Keratinocyte (primary cell): ENCODE measurements around the gene RBPJ. TPM values are rescaled to one million over a fixed set of nuclear protein-coding genes. Genes with fewer than 3 reads are reported as not detected.

Source experiments
- DNase-seq: peaks from one replicate; pipeline ENCODE4 v3.0.0-alpha.2; 2011; ENCODE audit warnings: low read depth, missing footprints, low spot score
- FAIRE-seq: peaks from 2 replicates; lab custom pipeline; 2011; peaks lifted over from hg19 to GRCh38; lab: Jason Lieb, UNC
- H2AFZ ChIP-seq: 2 replicates; pipeline ENCODE4 v1.6.0; 2012; ENCODE audit warnings: low read length, control low read depth, inconsistent platforms; ENCODE audit not compliant: control insufficient read depth
- H3K27ac ChIP-seq: 2 replicates; pipeline ENCODE4 v1.5.1; 2011; ENCODE audit warnings: low read length; ENCODE audit not compliant: control insufficient read depth, insufficient read depth
- H3K27me3 ChIP-seq: 3 replicates; pipeline ENCODE4 v1.6.0; 2011; ENCODE audit warnings: low read length; ENCODE audit not compliant: control insufficient read depth, insufficient read depth; ENCODE audit errors: extremely low read depth
- H3K36me3 ChIP-seq, 2 experiments: 2 replicates in 1 of 2; 3 replicates in 1 of 2; pipeline ENCODE4 v1.5.1; 2011; ENCODE audit warnings: low read length in 2 of 2, mild to moderate bottlenecking in 1 of 2; ENCODE audit not compliant: control insufficient read depth in 2 of 2, insufficient read depth in 2 of 2; ENCODE audit errors: extremely low read depth in 1 of 2
- H3K4me1 ChIP-seq: 3 replicates; pipeline ENCODE4 v1.5.1; 2011; ENCODE audit warnings: low read length; ENCODE audit not compliant: control insufficient read depth, insufficient read depth; ENCODE audit errors: extremely low read depth
- H3K4me2 ChIP-seq: 3 replicates; pipeline ENCODE4 v1.6.0; 2011; ENCODE audit warnings: low read depth, low read length; ENCODE audit not compliant: control insufficient read depth, insufficient read depth; ENCODE audit errors: extremely low read depth
- H3K4me3 ChIP-seq, 3 experiments: fragments of 200-600 bp in 1 of 3; sonication (generic) in 1 of 3; 2 replicates in 2 of 3; 3 replicates in 1 of 3; pipeline ENCODE4 v1.5.1; 2011 to 2016; ENCODE audit warnings: low read length in 3 of 3, mild to moderate bottlenecking in 3 of 3, control low read depth in 2 of 3, inconsistent platforms in 1 of 3, low read depth in 1 of 3, mixed read lengths in 1 of 3, mixed run types in 1 of 3, moderate library complexity in 1 of 3; ENCODE audit not compliant: control insufficient read depth in 2 of 3, insufficient read depth in 2 of 3; ENCODE audit errors: extremely low read depth in 1 of 3
- H3K79me2 ChIP-seq: 2 replicates; pipeline ENCODE4 v1.6.0; 2012; ENCODE audit warnings: low read length; ENCODE audit not compliant: control insufficient read depth, insufficient read depth
- H3K9ac ChIP-seq: 3 replicates; pipeline ENCODE4 v1.6.0; 2011; ENCODE audit warnings: low read length; ENCODE audit not compliant: control insufficient read depth, insufficient read depth; ENCODE audit errors: extremely low read depth
- H3K9me1 ChIP-seq: 3 replicates; pipeline ENCODE4 v1.6.0; 2011; ENCODE audit warnings: low read length; ENCODE audit not compliant: control insufficient read depth, insufficient read depth; ENCODE audit errors: extremely low read depth
- H3K9me3 ChIP-seq: 2 replicates; pipeline ENCODE4 v1.5.1; 2012; ENCODE audit warnings: low read depth, low read length; ENCODE audit not compliant: control insufficient read depth
- H4K20me1 ChIP-seq: 3 replicates; pipeline ENCODE4 v1.6.0; 2011; ENCODE audit warnings: low read length; ENCODE audit not compliant: control insufficient read depth, insufficient read depth; ENCODE audit errors: extremely low read depth
- EZH2 ChIP-seq: IDR thresholded peaks from one replicate; pipeline ENCODE4 v1.6.1; 2012; ENCODE audit warnings: inconsistent platforms, mild to moderate bottlenecking, low read length, moderate library complexity
- dilution Hi-C: fragments of 300-500 bp; cut with MboI; formaldehyde crosslinking; loops from one replicate; pipeline ENCODE4 v1.7.0; 2020; ENCODE audit warnings: low sequenced_read_pairs; ENCODE audit not compliant: extremely low pct_ligation_motif_present
- polyA plus RNA-seq, 5 experiments: library from polyadenylated mRNA; depleted of rRNA in 3 of 5; stranded (reverse) in 3 of 5; stranded (forward) in 1 of 5; unstranded in 1 of 5; fragments of >200 nt; gene quantifications; 1 replicate in 1 of 5; 2 replicates in 3 of 5; 3 replicates in 1 of 5; pipeline versions ENCODE4 v1.2.1 to v1.2.3, GENCODE V29; 2011 to 2012; ENCODE audit warnings: missing spikeins in 2 of 5, low read depth in 1 of 5, low replicate concordance in 1 of 5
- TF ChIP-seq, protein P1 (sequence below), 3 experiments: IDR thresholded peaks in 1 of 3; conservative IDR thresholded peaks in 1 of 3; optimal IDR thresholded peaks in 1 of 3; 2 replicates in 2 of 3; 3 replicates in 1 of 3; pipeline versions ENCODE3 to v1.5.1; 2011; ENCODE audit warnings: low read length in 3 of 3, mild to moderate bottlenecking in 3 of 3, moderate library complexity in 2 of 3, control low read depth in 1 of 3, inconsistent platforms in 1 of 3; ENCODE audit not compliant: insufficient read depth in 2 of 3; ENCODE audit errors: extremely low read depth in 1 of 3

RBPJ gene
- polyA plus RNA-seq, 1 donor (not counting 4 experiments of a cell fraction or from before 2014, with no cell fraction given) = 38.0 TPM

DNA sequence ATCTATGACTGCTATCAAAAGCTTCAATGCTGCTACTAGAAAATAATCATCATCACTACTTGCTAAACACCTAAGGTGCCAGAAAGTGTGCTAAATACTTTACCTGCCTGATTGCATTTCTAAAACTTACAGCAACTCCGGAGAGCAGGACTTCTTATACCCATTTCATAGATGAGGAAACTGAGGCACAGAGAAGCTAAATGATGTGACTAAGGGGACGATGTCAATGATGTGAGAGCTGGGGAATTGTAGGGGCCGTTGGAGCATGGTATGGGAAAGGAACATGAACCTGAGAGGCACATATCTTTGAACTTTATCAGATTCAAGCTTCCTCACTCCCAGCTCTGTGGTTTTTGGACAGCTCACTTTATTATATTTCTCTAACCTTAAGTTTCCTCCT is 130.8 kb downstream of the RBPJ start:
- dilution Hi-C loops = no loop called here
- H3K27ac ChIP-seq = no peak overlapping the region
- no peaks in the 10 kb centered on the region for H3K36me3 ChIP-seq
- no peaks in the 10 kb centered on the region for H3K9me3 ChIP-seq
- H3K9me1 ChIP-seq = no peaks in the 10 kb centered on the region
- no peaks in the 10 kb centered on the region for H3K79me2 ChIP-seq
- FAIRE-seq (no peak), DNase-seq (no peak)
- H3K9ac ChIP-seq = no peak overlapping the region
- H3K27me3 ChIP-seq = no peaks in the 10 kb centered on the region
- H3K4me1 ChIP-seq = no peaks in the 10 kb centered on the region
- H3K4me3 ChIP-seq = no peak overlapping the region
- no peak overlapping the region for H3K4me2 ChIP-seq
- TF ChIP-seq EZH2 = no peak
- TF ChIP-seq, protein P1, sequence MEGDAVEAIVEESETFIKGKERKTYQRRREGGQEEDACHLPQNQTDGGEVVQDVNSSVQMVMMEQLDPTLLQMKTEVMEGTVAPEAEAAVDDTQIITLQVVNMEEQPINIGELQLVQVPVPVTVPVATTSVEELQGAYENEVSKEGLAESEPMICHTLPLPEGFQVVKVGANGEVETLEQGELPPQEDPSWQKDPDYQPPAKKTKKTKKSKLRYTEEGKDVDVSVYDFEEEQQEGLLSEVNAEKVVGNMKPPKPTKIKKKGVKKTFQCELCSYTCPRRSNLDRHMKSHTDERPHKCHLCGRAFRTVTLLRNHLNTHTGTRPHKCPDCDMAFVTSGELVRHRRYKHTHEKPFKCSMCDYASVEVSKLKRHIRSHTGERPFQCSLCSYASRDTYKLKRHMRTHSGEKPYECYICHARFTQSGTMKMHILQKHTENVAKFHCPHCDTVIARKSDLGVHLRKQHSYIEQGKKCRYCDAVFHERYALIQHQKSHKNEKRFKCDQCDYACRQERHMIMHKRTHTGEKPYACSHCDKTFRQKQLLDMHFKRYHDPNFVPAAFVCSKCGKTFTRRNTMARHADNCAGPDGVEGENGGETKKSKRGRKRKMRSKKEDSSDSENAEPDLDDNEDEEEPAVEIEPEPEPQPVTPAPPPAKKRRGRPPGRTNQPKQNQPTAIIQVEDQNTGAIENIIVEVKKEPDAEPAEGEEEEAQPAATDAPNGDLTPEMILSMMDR (optimal IDR thresholded peaks at IDR 0.05 in 1 of 3, IDR thresholded peaks at IDR 0.05 in 1 of 3, conservative IDR thresholded peaks at IDR 0.05 in 1 of 3; ENCODE audit: extremely low read depth in 1 of 3, insufficient read depth in 2 of 3, low read length in 3 of 3) = no peak
- H2AFZ ChIP-seq = no peak overlapping the region
- no peaks in the 10 kb centered on the region for H4K20me1 ChIP-seq

DNA sequence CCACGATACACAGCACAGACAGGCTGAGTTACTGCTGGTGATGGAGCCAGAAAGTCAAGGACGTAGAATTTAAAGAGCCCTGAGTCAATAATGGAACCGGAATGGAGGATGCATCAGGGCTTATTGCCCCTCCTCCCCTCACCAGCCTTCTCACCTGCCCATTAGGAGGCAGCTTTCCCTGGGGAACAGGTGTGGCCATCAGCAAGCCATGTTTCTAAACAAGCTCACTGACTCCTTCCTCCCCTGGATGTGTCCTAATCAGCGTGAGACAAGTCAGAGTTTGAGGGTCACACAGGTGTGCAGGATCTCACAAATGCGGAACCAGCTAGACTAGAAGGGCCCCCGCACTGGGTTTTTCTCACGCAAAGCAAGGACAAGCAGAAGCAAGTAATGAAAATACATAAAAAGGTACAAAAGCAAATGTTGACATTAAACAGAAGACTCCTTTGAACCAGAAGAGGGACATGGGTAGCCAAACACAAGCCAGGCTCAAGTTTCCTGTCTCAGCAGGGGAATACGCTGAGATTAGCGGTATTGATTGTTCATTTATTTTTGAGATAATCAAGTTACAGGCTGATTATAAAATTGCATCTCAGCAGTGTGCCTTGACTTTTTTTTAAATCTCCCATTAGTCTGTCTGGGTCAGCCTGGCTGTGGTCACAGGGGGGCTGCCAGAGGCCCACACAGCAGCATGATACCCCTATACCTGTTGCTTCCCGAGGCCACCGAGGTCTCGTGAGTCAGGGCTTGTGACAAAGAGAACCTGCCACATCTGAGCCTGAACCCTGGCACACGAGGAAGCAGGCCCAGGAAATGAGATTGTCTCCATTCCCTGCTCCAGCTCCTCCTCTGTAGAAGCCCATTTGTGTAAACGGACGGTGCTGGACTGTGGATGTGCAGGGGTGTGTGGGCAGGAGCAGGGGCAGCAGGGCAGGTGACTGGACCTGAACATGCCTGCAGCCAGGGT is 132.0 kb downstream of the RBPJ start:
- Histone ChIP-seq H3K4me1 (no peaks in the 10 kb centered on the region), H3K36me3 (no peaks in the 10 kb centered on the region), H3K27me3 (no peaks in the 10 kb centered on the region), H3K9ac (no peak overlapping the region), H3K9me1 (no peaks in the 10 kb centered on the region), H2AFZ (no peak overlapping the region), H3K4me3 (no peak overlapping the region), H4K20me1 (no peaks in the 10 kb centered on the region), H3K9me3 (no peaks in the 10 kb centered on the region), H3K79me2 (no peaks in the 10 kb centered on the region), H3K4me2 (no peak overlapping the region), H3K27ac (no peak overlapping the region)
- DNase-seq (no peak), FAIRE-seq (no peak)
- no peak for TF ChIP-seq EZH2
- TF ChIP-seq, protein P1 (optimal IDR thresholded peaks at IDR 0.05 in 1 of 3, IDR thresholded peaks at IDR 0.05 in 1 of 3, conservative IDR thresholded peaks at IDR 0.05 in 1 of 3; ENCODE audit: extremely low read depth in 1 of 3, insufficient read depth in 2 of 3, low read length in 3 of 3) = no peak
- dilution Hi-C loops = no loop called here
